ENCODE results near the gene B9D1. TPM values are rescaled to one million over a fixed set of nuclear protein-coding genes. Genes with fewer than 3 reads are reported as not detected.
A peak's percentile ranks its signal among the peaks of the same experiment; 100 is the strongest.

The B9D1 gene
- total RNA-seq, 6 experiments from 2014 or later, result 18.0 to 28.9 (median 24.5) TPM

GRCh38 chr17:19295473-19296135, 66.9 kb downstream of the B9D1 start:
- Mint-ChIP-seq H3K36me3 (ENCODE audit: low read depth) (no peaks in the 10 kb centered on the region), H3K9me3 (no peaks in the 10 kb centered on the region), H3K27ac (no peak overlapping the region), H3K27me3 (ENCODE audit: insufficient read depth) (no peaks in the 10 kb centered on the region), H3K4me3 (no peak overlapping the region), H3K4me1 (ENCODE audit: low read depth) (no peaks in the 10 kb centered on the region)
- DNase-seq, result no peak
- TF ChIP-seq CTCF (IDR thresholded peaks at IDR 0.05), result no peak

GRCh38 chr17:19294443-19294842, 68.1 kb downstream of the B9D1 start:
- H3K27me3 Mint-ChIP-seq (ENCODE audit: insufficient read depth), result no peaks in the 10 kb centered on the region
- H3K27ac Mint-ChIP-seq, result no peak overlapping the region
- H3K4me1 Mint-ChIP-seq (ENCODE audit: low read depth), result peaks cover 6% of the 10 kb centered on the region
- DNase-seq, result no peak
- no peak overlapping the region for H3K4me3 Mint-ChIP-seq
- no peak for TF ChIP-seq CTCF (IDR thresholded peaks at IDR 0.05)
- no peaks in the 10 kb centered on the region for H3K9me3 Mint-ChIP-seq
- H3K36me3 Mint-ChIP-seq (ENCODE audit: low read depth), result no peaks in the 10 kb centered on the region

Small RNAs within 50 kb of the gene (microRNA-seq; reads per million reads assigned to microRNA genes)
- 2,746 reads per million, percentile 84 among the genes with 10 or more reads in this experiment for gene MIR1180

Other genes starting within 250 kb of the B9D1 start
- gene GRAPL, start 235.1 kb downstream of the B9D1 start, total RNA-seq (2021; fragmentation: NEBNext Ultra II Directional; extraction: Animal tissue kit (Norgen Biotek cat#: 25700)), result not detected
- gene EPN2, start 125.4 kb downstream of the B9D1 start, total RNA-seq (2021; fragmentation: NEBNext Ultra II Directional; extraction: Animal tissue kit (Norgen Biotek cat#: 25700)), result 10 to 100 TPM; 40.1 to 47.4 (median 42.7) TPM
- gene MAPK7, start 15.8 kb upstream of the B9D1 start, total RNA-seq (2021; fragmentation: NEBNext Ultra II Directional; extraction: Animal tissue kit (Norgen Biotek cat#: 25700)), result 10 to 100 TPM; 18.5 to 27.1 (median 23.9) TPM
- gene MFAP4, start 24.5 kb upstream of the B9D1 start, total RNA-seq (2021; fragmentation: NEBNext Ultra II Directional; extraction: Animal tissue kit (Norgen Biotek cat#: 25700)), result 10 to 100 TPM; 17.7 to 46.5 (median 22.0) TPM
- gene RNF112, start 48.5 kb upstream of the B9D1 start, total RNA-seq (2021; fragmentation: NEBNext Ultra II Directional; extraction: Animal tissue kit (Norgen Biotek cat#: 25700)), result 1 to 10 TPM in 1 of 6 experiments, under 1 TPM in 5; 0.40 to 1.2 (median 0.73) TPM
- gene SLC47A1, start 171.1 kb upstream of the B9D1 start, total RNA-seq (2021; fragmentation: NEBNext Ultra II Directional; extraction: Animal tissue kit (Norgen Biotek cat#: 25700)), result under 1 TPM in 1 of 6 experiments, not detected in 5; 0.14 TPM

Measured in HFFc6 (cell line).